ENCODE measurements around the gene LIMD2. TPM values are rescaled to one million over a fixed set of nuclear protein-coding genes. Genes with fewer than 3 reads are reported as not detected.

LIMD2 gene
- total and polyA plus RNA-seq, 2 of the 8 experiments (the other 6 are each of a cell fraction or from before 2014, with no cell fraction given) = 72.0 to 77.2 TPM

DNA sequence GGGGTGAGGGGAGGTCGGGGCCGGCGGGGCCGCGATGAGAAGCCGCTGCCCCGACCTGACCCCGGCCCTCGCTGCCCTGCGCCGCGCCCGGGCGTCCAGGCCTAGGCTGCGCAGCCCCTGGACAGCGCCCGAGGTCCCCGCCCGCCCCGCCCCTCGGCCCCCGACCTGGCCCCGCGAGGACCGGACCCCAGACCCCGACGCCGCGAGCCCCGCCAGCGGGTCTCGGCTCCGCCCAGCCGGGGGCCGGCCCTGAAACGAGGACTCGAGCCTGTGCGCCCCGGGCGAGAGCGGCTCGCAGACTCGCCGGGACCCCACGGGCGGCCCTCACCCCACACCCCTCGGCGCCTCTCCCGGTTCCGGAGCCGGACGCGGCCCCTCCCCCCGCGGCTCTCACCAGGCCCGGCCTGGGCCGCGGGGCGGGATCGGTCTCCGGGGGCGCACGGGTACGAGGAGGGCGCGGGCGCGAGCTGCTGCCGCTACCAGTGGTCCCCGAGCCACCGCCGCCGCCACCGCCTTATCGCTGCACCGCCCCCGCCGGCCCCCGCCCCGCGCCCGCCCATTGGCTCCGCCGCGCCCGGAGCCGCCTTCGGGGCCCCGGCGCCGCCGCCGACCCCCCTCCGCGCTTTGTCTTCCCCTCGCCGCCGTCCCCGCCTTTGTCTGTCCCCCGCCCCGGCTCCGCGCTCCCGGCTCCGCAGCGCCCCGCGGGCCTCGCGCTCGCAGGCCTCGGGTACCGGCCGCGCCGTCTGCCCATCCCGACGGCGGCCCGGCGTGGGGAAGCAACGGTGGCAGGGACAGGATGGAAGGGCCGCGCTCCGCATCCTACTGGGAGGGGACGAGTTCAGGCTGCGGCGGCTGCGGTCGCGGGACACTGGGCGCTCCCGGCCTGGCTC lies at the start of gene LIMD2 (continued):
- TF ChIP-seq, protein P1, sequence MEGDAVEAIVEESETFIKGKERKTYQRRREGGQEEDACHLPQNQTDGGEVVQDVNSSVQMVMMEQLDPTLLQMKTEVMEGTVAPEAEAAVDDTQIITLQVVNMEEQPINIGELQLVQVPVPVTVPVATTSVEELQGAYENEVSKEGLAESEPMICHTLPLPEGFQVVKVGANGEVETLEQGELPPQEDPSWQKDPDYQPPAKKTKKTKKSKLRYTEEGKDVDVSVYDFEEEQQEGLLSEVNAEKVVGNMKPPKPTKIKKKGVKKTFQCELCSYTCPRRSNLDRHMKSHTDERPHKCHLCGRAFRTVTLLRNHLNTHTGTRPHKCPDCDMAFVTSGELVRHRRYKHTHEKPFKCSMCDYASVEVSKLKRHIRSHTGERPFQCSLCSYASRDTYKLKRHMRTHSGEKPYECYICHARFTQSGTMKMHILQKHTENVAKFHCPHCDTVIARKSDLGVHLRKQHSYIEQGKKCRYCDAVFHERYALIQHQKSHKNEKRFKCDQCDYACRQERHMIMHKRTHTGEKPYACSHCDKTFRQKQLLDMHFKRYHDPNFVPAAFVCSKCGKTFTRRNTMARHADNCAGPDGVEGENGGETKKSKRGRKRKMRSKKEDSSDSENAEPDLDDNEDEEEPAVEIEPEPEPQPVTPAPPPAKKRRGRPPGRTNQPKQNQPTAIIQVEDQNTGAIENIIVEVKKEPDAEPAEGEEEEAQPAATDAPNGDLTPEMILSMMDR (IDR thresholded peaks at IDR 0.05; ENCODE audit: control extremely low read depth in 1 of 3, insufficient read depth in 1 of 3, low read depth in 1 of 3, low read length in 3 of 3) = no peak
- TF ChIP-seq KDM4A (IDR thresholded peaks at IDR 0.05; ENCODE audit: low read depth, low read length, severe bottlenecking) (peak; percentile 83), EZH2 (IDR thresholded peaks at IDR 0.05; ENCODE audit: low read depth, low read length, severe bottlenecking) (no peak), RNF2 (IDR thresholded peaks at IDR 0.05; ENCODE audit: borderline replicate concordance, low read depth, low read length, missing control alignments, poor library complexity, severe bottlenecking) (no peak), SIRT6 (IDR thresholded peaks at IDR 0.05; ENCODE audit: low read length) (no peak), SRF (IDR thresholded peaks at IDR 0.05; ENCODE audit: low read depth, low read length) (no peak), POLR2A (IDR thresholded peaks at IDR 0.05; ENCODE audit: control extremely low read depth in 1 of 2, low read depth in 2 of 2, low read length in 2 of 2) (peak; percentile 30 to 48; a peak in 2 of 3 replicates), BRCA1 (IDR thresholded peaks at IDR 0.05; ENCODE audit: low read depth, low read length) (no peak), CEBPB (IDR thresholded peaks at IDR 0.05; ENCODE audit: low read depth, low read length) (no peak), NANOG (IDR thresholded peaks at IDR 0.05; ENCODE audit: insufficient read depth, low read depth, low read length, poor library complexity, severe bottlenecking) (no peak), JUND (IDR thresholded peaks at IDR 0.05; ENCODE audit: low read length) (no peak), RFX5 (IDR thresholded peaks at IDR 0.05; ENCODE audit: borderline replicate concordance, low read depth, low read length) (no peak), NRF1 (IDR thresholded peaks at IDR 0.05; ENCODE audit: low read depth, low read length) (no peak), TAF1 (IDR thresholded peaks at IDR 0.05; ENCODE audit: low read depth, low read length) (peak; percentile 52), KDM5A (IDR thresholded peaks at IDR 0.05; ENCODE audit: low read length) (no peak), TEAD4 (IDR thresholded peaks at IDR 0.05; ENCODE audit: low read depth, low read length) (no peak), SP4 (IDR thresholded peaks at IDR 0.05; ENCODE audit: low read length) (no peak)
- TF ChIP-seq, protein P2, sequence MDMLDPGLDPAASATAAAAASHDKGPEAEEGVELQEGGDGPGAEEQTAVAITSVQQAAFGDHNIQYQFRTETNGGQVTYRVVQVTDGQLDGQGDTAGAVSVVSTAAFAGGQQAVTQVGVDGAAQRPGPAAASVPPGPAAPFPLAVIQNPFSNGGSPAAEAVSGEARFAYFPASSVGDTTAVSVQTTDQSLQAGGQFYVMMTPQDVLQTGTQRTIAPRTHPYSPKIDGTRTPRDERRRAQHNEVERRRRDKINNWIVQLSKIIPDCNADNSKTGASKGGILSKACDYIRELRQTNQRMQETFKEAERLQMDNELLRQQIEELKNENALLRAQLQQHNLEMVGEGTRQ (IDR thresholded peaks at IDR 0.05; ENCODE audit: low read length) = no peak
- TF ChIP-seq, protein P3, sequence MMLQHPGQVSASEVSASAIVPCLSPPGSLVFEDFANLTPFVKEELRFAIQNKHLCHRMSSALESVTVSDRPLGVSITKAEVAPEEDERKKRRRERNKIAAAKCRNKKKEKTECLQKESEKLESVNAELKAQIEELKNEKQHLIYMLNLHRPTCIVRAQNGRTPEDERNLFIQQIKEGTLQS (IDR thresholded peaks at IDR 0.05; ENCODE audit: insufficient read depth, low read depth, low read length) = no peak
- TF ChIP-seq, protein P4, sequence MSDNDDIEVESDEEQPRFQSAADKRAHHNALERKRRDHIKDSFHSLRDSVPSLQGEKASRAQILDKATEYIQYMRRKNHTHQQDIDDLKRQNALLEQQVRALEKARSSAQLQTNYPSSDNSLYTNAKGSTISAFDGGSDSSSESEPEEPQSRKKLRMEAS (IDR thresholded peaks at IDR 0.05) = no peak
